HepG2 (cell line): ENCODE data around the gene SMIM13. TPM values are rescaled to one million over a fixed set of nuclear protein-coding genes. Genes with fewer than 3 reads are reported as not detected.

ENCODE experiments used
- CBFB ChIP-seq: sonication (generic); formaldehyde crosslinking; IDR thresholded peaks from 2 replicates; pipeline ENCODE4 v1.4.0; 2020; ENCODE audit warnings: missing genetic modification reagents
- FOXP4 ChIP-seq: sonication (generic); formaldehyde crosslinking; IDR thresholded peaks from 2 replicates; pipeline ENCODE4 v1.4.0; 2020; ENCODE audit warnings: missing genetic modification reagents
- KDM5A ChIP-seq: fragments of 200-600 bp; sonication (generic); IDR thresholded peaks from 2 replicates; pipeline ENCODE4 v1.7.0; 2018; ENCODE audit warnings: antibody characterized with exemption, mild to moderate bottlenecking, low read length, borderline replicate concordance
- KMT2A ChIP-seq: sonication (generic); formaldehyde crosslinking; IDR thresholded peaks from 2 replicates; pipeline ENCODE4 v1.4.0; 2020; ENCODE audit warnings: missing genetic modification reagents
- MNT ChIP-seq: fragments of 450-650 bp; IDR thresholded peaks from 2 replicates; pipeline ENCODE4 v1.6.1; 2016
- MXI1 ChIP-seq: IDR thresholded peaks from 3 replicates; pipeline ENCODE4 v1.6.1; 2012; ENCODE audit warnings: low read depth, low read length, inconsistent platforms, borderline replicate concordance
- NONO ChIP-seq, 2 experiments: fragments of 450-650 bp in 1 of 2; sonication (generic) in 1 of 2; formaldehyde crosslinking in 1 of 2; IDR thresholded peaks in 1 of 2; conservative IDR thresholded peaks in 1 of 2; 2 replicates each; pipeline versions ENCODE4 v1.6.1 to v1.8.0; 2017 to 2022; ENCODE audit warnings: mild to moderate bottlenecking in 1 of 2, missing genetic modification reagents in 1 of 2, moderate library complexity in 1 of 2
- SNRNP70 ChIP-seq: fragments of 200-400 bp; formaldehyde crosslinking; IDR thresholded peaks from 2 replicates; pipeline ENCODE4 v1.6.1; 2017; ENCODE audit warnings: mild to moderate bottlenecking, low read depth, low read length, moderate library complexity
- TFDP2 ChIP-seq: sonication (generic); formaldehyde crosslinking; IDR thresholded peaks from 2 replicates; pipeline ENCODE4 v1.4.0; 2020; ENCODE audit warnings: missing genetic modification reagents
- TIGD3 ChIP-seq: sonication (generic); formaldehyde crosslinking; IDR thresholded peaks from 2 replicates; pipeline ENCODE4 v1.5.1; 2020; ENCODE audit warnings: mild to moderate bottlenecking, missing genetic modification reagents, borderline replicate concordance
- ZNF18 ChIP-seq: sonication (generic); formaldehyde crosslinking; IDR thresholded peaks from 2 replicates; pipeline ENCODE4 v1.8.0; 2022; ENCODE audit warnings: mild to moderate bottlenecking, missing genetic modification reagents; ENCODE audit not compliant: insufficient replicate concordance
- ZNF407 ChIP-seq: sonication (generic); formaldehyde crosslinking; IDR thresholded peaks from one replicate; pipeline ENCODE4 v1.5.1; 2020; ENCODE audit warnings: mild to moderate bottlenecking, missing genetic modification reagents; ENCODE audit errors: not compliant biosample characterization
- polyA plus RNA-seq, 8 experiments: library from polyadenylated mRNA; depleted of rRNA in 3 of 8; stranded (reverse) in 7 of 8; unstranded in 1 of 8; fragments of >200 nt; fragmentation: Illumina TruSeq in 4 of 8; extraction: Trizol in 4 of 8; gene quantifications; 2 replicates each; pipeline versions ENCODE4 v1.2.1 to v1.2.3, GENCODE V29; 2011 to 2016; ENCODE audit warnings: low read depth in 4 of 8, missing spikeins in 1 of 8, mixed read lengths in 1 of 8; ENCODE audit not compliant: insufficient read depth in 1 of 8
- total RNA-seq, 5 experiments: library from RNA; depleted of rRNA; stranded (reverse); fragments of >200 nt; fragmentation: Illumina TruSeq; extraction: Trizol; gene quantifications; 2 replicates each; pipeline ENCODE4 v1.2.3, GENCODE V29; 2016; ENCODE audit warnings: low read depth in 1 of 5

Gene SMIM13
- total and polyA plus RNA-seq, 2 of the 13 experiments (the other 11 are each of a cell fraction or from before 2014, with no cell fraction given): 2.7 to 10.2 TPM

GRCh38 chr6:11093376-11093625 is 333 bp upstream of the SMIM13 start (continued):
- no peak for TF ChIP-seq FOXP4
- TF ChIP-seq ZNF407 (CRISPR knock-in tag): peak; percentile 92
- TF ChIP-seq MXI1: no peak
- 0 out of 2 replicates have a peak, but pooled peaks have one; percentile 8 for TF ChIP-seq KDM5A
- no peak for TF ChIP-seq NONO (IDR thresholded peaks at IDR 0.05)
- peak; percentile 82; the same call in 1 of the 2 replicates for TF ChIP-seq NONO (CRISPR knock-in tag; conservative IDR thresholded peaks at IDR 0.05)
- TF ChIP-seq CBFB (CRISPR knock-in tag): no peak
- no peak for TF ChIP-seq TIGD3 (CRISPR knock-in tag)
- no peak for TF ChIP-seq TFDP2 (CRISPR knock-in tag)
- TF ChIP-seq MNT: no peak
- no peak for TF ChIP-seq ZNF18
- no peak for TF ChIP-seq SNRNP70
- TF ChIP-seq KMT2A (CRISPR knock-in tag): no peak
